UCSD-AML1 (cell line): Measurements from ENCODE around the gene IER5L.
A peak's percentile ranks its signal among the peaks of the same experiment; 100 is the strongest.
"Not testable (repeated sequence)": the region's sequence is repeated elsewhere in the genome, so short reads cannot be mapped to it uniquely, and the experiment has no call there.

Experiments
- DNase-seq: peaks from one replicate; lab custom pipeline; 2025; ENCODE audit not compliant: unreplicated experiment; lab: John Stamatoyannopoulos, UW

Gene IER5L

DNA sequence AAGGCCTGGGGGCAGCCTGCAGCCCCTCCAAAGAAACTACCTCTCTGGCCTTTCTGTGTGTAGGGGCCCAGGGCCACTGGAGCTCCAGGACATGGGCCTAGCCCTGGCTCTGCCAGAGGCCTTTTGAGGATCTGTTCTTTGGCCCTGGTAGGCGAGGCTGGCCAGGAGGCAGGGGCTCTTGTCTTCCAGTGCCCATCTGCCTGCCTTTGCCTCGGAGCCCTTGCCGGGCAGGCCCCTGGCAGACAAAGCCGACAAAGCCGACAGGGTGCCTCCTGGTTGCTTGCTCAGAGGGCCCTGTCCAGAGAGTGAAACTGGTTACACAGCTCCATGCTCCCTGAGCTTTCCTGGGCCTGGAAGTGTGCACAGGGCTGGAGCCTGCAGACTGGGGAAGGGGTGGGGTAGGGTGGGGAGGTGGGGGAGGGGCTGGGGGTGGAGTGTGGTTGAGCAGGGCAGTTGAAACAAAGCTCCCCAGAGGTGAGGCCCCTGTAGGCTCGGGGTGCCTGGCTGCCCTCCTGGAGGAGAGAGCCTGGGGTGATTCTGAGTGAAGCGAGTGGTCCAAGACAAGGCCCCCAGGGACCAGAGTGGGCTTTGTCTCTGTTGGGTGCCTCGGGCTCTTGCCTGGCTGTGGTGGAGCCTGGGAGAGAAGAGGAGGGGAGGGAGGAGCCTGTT lies 37.5 kb downstream of the IER5L start:
- peak; percentile 70 for DNase-seq

DNA sequence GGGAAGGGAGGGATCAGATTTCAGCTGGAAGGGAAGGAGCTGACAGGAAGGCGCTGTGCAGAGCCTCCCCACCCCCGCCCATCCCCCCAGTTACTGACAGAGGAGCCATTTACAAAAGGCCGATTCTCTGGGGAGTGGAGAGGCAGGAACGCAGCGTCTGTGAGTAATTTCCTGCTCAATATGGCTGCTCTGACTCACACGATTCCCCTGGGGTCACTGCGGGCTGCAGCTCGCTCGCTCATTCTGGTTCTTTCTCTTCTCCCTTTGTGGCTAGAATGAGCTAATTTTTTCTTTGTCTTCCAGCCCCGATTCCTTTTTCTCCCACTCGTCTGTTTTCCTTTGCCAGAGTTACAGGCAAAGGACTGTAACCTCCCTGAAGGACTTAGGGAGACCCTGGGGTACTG lies 38.1 kb downstream of the IER5L start:
- DNase-seq, result peak; percentile 90

DNA sequence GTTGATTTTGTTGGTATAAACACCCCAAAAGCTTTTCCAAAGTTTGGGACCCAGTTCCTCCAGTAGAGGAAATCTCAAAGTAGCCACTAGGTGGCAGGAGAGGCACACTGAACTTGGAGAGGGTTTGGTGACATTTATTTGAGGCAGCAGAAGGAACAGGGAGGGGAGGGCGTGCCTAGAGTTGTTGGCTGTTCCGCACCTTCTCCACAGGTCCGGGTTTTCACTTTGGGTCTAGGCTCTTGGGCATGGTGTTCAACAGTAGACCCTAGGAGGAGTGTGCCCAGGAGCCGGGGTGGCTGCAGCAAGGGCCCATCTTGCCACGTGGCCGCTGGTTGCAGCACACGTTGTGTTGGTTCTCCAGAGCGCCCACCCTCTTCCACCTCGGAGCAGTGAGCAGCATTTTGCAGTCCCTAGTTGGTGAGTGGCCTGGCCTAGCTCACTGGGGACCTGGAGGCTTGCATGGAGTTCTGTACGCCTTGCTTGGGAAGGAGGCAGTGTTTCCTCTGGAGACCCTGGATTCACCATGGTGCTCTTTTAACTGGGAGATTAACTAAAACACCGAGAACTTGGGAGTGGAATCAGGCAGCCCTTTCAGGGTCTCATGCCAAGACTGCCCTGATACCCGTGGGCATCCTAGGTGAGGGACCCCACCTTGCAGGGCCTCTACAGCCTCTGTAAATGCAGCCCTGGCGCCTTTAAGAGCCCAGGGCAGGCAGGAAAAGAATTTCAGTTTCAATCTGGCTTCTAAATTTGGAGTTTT lies 38.6 kb downstream of the IER5L start:
- DNase-seq, result peak; percentile 70

DNA sequence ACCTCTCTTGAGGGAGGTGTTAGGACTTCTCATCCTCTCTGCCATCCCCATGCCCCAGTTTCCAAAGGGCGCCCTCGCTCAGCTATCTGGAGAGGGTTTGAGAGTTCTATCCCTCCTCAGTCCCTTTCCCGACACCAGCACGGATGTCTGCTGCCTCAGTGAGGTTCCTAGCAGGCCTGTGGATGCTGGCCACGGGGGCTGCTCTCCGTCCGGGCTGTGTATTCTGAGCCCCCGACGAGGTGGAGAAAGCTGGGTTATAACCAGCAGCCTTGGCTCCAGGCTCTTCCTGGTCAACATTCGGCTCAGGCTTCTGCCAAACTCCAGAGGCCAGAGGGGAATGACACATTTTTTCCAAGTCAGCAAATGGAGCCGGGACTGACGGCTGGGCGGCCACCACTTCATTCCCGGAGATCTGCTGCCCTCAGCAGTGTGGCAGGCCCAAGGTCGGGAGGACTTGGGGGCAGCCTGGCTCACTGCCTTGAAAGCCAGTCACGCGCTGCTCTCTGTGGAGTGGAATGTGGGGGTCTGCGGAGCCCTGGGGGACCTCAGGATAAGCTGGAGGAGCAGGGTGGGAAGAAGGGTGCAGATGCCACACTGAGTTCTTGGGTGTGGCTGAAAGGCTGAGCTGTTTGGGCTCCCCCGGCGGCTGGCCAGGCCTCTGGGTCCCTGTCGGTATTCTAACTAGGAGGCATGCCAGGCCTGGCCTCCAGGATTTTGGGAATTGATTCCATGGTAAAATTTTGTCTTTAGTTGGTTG lies 39.4 kb downstream of the IER5L start:
- DNase-seq, result no peak

DNA sequence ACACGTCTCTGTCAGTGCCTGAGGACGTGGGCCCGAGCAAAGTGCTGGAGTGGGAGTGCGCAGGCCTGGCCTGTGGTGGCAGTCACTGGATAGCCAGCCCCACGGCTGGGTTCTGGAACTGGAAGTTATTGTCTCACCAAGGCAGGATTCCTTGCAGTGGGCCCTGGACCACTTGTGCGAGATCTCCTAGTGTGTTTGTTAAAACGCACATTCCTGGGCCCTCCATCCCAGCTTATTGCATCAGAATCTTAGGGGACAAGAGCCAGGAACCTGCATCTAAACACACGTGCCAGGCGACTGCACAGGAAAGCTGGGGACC lies 40.0 kb downstream of the IER5L start:
- no peak for DNase-seq

DNA sequence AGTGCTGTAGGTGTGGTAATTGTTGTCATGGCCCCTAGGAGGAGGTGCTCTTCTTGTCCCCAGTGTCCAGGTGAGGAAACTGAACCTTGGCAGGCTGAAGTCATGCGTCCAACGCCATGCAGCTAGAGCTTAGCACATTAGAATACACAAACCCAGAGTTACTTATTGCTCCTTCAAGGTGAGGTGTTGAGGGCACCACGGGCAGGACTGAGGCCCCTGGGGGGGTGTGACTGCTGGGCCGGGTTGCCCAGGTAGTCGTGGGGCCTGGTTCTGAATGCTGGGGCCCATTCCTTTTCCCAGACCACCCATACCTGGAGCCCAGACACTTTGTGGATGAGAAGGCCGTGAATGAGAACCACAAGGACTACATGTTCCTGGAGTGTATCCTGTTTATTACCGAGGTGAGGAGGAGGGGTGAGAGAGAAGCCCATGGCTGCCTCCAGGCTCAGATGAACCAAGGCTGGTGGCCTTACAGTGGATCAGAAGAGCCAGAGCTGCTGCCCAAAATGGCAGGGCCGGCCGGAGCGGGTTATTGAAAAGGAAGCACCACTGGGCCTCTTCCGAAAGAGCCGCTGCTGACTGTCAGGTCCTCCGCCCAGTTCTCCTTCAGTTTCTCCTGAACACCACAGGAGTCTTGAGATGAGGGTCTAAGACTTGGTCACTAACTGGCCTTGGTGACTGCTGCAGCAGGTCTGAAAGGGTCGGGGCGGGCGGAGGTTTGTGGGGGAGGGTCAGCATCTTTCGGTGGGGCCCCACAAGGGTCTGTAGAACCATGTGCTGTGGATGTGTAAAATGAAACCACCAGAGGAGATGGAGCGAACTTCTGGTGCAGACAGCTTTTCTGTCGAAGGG lies 40.5 kb downstream of the IER5L start:
- no peak for DNase-seq

DNA sequence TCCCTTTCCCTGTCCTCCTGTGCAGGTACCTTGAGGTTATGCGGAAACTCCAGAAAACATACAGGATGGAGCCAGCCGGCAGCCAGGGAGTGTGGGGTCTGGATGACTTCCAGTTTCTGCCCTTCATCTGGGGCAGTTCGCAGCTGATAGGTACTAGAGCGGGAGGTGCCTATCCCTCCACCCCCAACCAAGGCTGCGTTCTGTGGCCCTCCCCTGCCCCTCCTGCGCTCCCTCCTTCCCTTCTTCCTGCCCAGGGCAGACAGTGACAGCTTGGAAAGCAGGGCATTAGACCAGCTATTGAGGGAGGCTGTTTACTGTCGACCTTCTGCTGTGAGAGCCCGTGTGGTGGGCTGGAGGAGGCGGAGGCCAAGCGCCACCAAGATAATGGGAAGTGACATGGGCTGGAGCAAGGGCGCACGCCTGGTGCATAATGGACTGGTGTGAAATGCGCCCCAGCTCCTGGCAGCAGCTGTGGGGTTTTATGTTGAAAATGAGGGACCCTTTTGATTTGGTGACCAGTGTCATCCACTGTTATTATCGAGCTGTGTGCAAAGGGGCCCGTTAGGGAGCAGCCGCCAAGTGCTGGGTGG lies 41.5 kb downstream of the IER5L start:
- no peak for DNase-seq

DNA sequence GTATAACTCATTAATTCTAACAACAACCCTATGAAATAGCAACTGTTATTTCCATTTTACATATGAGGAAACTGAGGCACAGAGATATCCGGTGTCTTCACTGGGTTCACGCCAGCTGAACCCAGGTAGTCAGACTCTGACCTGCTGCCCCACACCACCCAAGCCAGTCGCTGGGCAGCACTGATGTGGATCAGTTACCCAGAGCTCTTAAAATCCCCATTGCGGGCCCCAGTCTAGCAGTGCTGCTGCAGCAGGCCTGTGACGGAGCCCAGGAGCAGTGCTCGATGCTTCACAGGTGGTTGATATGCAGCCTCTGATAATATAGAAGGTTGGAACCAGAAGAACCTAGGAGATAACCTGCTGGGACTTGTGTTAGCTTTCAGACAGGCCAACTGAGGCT lies 42.6 kb downstream of the IER5L start:
- DNase-seq, result no peak

DNA sequence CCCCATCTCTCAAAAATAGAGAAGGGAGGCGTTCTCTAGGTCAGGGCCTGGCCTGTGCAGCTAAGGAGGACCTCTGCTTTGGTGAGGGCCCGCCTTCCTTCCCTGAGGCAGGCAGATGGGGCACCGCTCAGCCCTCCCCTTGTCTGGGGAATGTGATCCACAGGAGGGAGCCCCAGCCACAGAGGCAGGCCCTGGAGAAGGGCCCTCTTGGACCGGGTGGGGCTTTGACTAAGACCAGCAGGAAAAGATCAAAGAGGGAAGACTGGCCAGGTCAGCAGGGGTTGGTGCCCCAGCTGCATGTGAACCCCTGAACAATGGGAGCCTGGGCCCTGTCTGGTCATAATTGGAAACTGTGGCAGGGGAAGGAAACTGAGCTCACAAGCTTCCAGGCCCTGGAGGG lies 45.0 kb downstream of the IER5L start:
- DNase-seq, result no peak

DNA sequence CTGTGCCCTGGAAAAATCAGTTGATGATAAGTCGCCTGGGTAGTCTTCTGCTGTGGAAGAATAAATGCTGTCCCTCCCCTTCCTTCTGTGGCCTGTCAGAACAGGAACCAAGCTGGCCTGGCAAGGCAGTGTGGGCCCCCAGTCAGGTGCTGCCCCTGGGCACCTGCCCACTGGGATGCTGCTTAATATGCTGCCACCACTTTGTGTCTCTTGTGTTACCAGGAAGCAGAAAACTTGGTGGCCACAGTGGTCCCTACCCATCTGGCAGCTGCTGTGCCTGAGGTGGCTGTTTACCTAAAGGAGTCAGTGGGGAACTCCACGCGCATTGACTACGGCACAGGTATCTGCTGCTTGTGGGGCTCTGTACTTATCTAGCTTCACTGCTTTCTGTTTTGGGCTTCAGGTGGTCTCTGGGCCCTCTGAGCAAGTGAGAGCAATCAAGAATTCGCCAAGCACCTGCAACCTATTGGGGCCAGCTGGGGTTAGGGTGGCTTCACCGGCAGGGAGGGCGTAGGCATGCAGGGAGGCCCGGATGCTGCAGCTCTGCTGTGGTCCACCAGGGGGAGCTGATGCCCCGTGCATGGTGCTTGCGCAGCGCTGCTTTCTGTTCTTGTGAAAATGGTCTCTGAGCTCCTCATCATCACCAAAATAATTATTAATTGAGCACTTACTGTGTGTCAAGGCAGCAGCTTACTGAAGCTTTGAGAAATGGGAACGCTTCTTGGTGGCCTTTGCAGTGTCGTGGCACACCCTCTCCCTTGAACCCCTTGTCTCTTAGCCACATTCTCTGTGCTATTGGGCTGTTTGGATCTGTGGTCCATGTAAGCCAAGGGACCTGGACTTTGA lies 46.5 kb downstream of the IER5L start:
- peak; percentile 76 for DNase-seq

DNA sequence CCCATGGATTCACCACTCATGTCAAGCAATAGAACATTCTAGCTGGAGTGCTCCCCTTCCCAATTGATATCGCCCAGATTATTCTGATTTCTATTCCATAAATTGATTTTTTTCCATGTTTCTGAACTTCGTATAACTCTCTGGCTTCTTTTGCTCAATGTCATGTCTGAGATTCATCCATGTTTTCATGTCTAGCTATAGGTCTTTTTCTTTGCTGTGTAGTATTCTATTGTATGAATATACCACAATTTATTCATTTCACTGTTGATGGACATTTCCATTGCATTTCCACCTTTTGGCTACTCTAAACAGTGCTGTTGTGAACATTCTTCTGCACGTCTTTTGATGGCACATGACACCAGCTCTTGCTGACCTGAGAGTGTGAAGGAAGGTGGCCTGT lies 47.3 kb downstream of the IER5L start:
- DNase-seq, result no peak

DNA sequence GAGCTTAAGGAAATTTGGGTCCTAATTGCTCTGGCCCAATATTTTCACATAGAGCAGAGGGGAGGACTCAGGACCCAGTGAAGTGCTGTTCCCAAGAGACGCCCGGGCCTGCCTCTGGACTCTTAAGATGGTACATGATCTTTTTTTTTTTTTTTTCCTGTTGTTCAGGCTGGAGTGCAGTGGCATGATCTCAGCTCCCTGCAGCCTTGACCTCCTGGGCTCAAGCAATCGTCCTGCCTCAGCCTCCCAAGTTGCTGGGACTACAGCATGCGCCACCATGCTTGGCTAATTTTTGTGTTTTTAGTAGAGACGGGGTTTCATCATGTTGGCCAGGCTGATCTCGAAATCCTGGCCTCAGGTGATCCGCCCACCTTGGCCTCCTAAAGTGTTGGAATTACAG lies 47.8 kb downstream of the IER5L start:
- not testable (repeated sequence) for DNase-seq

DNA sequence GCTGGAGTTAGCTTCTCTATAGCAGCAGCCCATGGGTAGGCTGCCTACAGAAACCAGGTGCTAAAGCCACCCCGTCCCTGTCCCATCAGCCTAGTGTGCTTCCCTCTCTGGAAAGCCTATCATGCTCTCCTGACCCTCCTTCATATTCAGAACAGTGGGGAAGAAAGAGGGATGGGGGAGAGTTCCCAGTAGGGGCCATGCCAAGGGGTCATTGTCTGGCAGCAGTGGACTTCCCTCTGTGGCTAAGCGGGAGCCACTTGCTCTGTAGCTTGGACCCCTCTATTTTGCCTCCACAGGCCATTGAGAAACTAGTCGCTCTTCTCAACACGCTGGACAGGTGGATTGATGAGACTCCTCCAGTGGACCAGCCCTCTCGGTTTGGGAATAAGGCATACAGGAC lies 49.4 kb downstream of the IER5L start:
- DNase-seq, result no peak

DNA sequence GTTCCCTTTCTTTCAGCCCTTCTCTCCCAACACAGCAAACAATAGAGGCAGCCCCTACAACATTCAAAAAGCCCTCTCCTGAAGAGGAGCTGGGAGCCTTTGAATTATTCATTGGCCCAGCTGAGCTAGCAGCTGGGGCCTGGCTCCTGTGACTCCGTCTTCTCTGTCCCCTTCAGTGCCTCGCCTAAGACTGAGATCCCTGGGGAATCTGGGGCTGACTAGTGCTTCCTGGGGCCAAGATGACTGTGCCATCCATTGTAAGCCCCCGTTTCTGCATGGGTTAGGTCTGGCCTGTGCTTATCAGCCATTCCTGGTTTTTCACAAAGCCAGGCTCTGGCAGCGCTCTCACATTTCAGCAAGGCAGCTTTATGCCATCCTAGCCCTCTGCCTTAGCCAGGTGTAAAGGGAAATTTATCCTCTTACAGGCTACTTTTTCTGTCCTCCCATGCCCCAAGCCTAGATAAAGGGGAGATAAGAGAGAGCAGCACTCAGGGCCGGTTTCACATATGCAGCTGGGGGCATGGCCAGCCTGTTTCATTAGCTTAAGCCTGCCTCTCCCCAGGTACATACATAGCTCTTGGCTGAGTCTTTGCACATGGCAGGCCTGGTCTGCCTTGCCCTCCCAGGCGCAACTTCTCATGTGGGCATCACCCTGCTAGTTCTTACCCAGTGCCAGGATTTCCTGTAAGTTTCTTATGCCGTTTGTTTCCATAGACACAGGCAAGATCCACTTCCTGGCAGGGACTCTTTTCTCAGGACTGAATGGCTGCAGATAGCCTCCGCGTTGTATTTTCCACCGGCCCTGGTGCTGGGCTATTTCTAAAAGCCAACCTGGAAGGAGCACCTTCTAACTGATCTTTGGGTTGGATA lies 51.1 kb downstream of the IER5L start:
- peak; percentile 28 for DNase-seq
